ENCODE measurements around the gene OR10H4.
"Not testable (repeated sequence)": the region's sequence is repeated elsewhere in the genome, so short reads cannot be mapped to it uniquely, and the experiment has no call there.

OR10H4 gene

DNA sequence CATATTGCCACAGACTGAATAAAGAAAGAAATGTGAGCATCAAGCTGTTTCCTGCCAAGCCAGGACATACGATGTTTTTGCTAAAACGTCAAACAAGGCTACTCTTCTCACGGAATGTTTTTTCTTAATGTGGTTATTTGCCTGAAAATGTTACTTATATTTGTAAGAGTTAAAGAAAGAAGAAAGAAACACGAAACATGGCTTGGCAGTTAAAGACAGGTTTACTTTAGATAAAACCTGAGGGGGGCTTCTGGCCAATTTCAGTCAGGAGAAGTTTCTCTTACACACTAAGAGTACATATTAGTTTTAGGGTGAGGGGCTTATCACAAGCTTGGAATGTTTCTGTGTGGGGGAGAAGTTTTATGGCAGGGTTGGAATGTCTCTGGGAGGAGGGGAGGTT, 4.4 kb upstream of the OR10H4 start:
- no peak for DNase-seq

DNA sequence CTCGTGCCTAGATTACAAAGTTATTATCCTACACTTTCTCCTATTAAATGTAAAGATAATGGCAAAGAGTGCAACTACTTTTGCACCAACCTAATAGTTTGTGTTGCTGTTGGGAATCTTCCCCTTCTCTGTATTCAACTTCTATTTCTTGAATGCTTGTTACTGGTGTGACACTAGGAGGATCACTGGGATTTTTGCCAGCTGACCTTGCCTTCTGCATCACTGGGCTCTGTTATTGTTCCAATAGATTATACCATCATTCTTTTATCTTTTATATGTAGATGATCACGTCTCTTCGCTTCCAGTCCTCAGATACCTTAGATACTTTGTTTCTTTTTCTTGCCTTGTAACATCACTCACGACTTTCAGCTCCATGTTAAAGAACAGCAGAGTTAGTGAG, 3.5 kb upstream of the OR10H4 start:
- no peak for DNase-seq

- DNase-seq, result no peak
Observed at GRCh38 chr19:15954820-15955219, 6.0 kb downstream of the OR10H4 start.

GRCh38 chr19:15962319-15962718, 13.5 kb downstream of the OR10H4 start:
- no peak for DNase-seq

- DNase-seq, result no peak
Observed at GRCh38 chr19:15964231-15964630, 15.4 kb downstream of the OR10H4 start.

DNA sequence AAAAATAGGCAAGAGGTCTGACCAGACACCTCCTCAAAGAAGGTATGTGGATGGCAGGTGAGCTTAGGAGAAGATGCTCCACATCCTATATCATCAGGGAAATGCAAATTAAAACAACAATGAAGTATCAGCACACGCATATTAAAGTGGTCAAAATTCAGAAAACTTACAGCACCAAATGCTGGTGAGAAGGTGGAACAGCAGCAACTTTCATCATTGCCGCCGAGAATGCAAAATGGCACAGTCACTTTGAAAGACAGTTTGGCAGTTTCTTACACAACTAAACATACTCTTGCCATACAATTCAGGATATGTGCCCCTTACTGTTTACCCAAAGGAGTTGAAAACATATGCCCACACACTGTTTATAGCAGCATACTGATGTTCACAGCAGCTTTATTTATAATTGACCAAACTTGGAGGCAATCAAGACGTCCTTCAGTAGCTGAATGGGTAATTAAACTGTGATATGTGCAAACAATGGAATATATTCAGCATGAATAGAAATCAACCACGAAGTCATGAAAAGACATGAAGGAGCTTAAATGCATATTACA, 22.5 kb downstream of the OR10H4 start:
- no peak for DNase-seq

- not testable (repeated sequence) for DNase-seq
Observed at GRCh38 chr19:15972043-15972442, 23.2 kb downstream of the OR10H4 start.

GRCh38 chr19:15974856-15975255, 26.0 kb downstream of the OR10H4 start:
- no peak for DNase-seq

GRCh38 chr19:15976836-15977689, 28.3 kb downstream of the OR10H4 start:
- DNase-seq, result no peak

GRCh38 chr19:15977690-15978089, 28.9 kb downstream of the OR10H4 start:
- no peak for DNase-seq

DNA sequence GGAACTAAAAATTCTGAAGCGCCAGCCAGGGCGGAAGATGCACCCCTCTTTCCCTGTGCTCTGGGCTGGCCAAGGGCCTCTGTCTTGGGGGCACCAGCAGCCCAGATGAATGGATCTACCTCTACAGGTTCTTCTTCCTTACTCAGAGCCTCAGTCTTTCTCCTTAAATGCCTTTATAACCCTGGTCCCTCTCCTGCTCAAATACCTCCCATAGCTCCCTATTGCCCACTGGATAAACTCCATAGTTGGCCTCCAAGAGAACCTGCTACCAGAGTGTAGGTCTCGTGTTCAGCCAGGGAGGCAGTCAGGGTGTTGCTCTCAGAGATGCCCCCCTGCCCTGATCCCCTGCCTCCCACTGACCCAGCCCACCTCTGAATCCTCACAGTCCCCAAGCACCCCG, 30.5 kb downstream of the OR10H4 start:
- no peak for DNase-seq

DNA sequence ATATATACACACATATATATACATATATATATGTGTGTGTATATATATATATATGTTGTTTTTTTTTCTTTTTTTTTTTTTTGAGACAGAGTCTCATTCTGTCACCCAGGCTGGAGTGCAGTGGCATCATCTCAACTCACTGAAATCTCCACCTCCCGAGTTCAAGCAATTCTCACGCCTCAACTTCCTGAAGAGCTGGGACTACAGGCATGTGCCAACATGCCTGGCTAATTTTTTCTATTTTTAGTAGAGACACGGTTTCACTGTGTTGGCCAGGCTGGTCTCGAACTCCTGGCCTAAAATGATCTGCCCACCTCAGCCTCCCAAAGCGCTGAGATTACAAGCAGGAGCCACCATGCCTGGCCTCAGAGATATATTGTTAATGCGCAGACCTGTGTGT, 37.0 kb downstream of the OR10H4 start:
- not testable (repeated sequence) for DNase-seq

GRCh38 chr19:15986701-15987100, 37.9 kb downstream of the OR10H4 start:
- no peak for DNase-seq

DNA sequence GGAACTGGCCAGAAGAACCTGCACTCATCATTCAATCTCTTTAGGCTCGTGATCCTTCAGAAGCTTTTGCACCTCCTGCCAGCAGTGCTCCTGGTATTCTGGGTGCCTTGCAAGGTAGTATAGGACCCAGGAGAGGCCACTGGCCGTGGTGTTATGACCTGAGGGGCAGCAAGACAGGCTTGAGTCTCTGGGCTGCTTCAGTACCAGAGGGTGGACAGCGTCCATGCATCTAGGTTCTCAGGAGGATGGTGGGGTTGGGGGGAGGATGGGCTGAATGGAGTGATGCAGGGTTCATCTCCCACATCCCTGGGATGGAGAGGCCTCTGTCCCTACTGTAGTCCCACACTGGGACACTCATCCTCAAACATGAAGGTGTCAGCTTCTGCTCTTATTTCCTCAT, 41.1 kb downstream of the OR10H4 start:
- no peak for DNase-seq

GRCh38 chr19:15991602-15992001, 42.8 kb downstream of the OR10H4 start:
- no peak for DNase-seq

DNA sequence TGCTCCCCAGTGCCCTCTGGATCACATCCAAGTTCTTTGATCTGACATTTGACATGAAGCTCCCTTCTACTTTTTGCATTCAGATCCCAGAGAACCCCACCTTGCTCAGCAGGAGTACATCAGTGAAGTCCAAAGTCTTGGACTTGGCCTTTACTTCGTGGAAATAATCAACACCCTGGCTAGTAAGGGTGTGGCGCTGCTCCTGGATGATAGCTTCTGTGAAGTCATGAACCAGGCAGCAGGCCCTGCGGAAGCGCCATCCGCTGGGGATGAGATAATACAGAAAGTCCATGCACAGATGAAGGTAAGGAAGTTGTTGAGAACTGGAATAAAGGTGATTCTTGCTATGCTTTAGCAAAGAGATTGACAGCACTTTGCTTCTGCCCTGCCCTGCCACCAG, 43.2 kb downstream of the OR10H4 start:
- DNase-seq, result no peak

DNA sequence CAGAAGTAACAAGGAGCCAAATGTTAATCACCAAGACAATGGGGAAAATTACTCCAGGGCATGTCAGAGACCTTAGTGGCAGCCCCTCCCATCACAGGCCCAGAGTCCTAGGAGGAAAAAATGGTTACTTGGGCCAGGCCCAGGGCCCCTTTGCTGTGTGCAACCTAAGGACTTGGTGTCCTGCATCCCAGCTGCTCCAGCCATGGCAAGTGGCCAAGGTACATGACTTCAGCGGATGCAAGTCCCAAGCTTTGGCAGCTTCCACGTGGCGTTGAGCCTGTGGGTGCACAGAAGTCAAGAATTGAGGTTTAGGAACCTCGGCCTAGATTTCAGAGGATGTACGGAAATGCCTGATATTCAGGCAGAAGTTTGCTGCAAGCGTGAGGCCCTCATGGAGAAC, 46.7 kb downstream of the OR10H4 start:
- DNase-seq, result no peak

- no peak for DNase-seq
Observed at GRCh38 chr19:15998166-15998565, 49.4 kb downstream of the OR10H4 start.

Measured in activated CD4-positive, alpha-beta T cell treated with anti-CD3 and anti-CD28 coated beads, Interleukin-2, amount 50 U/mL, for 1 hour (primary cell).